ENCODE data around the gene IRF6. TPM values are rescaled to one million over a fixed set of nuclear protein-coding genes. Genes with fewer than 3 reads are reported as not detected.

The IRF6 gene
- total RNA-seq, 1 experiment from 2014 or later, result 35.2 TPM

DNA sequence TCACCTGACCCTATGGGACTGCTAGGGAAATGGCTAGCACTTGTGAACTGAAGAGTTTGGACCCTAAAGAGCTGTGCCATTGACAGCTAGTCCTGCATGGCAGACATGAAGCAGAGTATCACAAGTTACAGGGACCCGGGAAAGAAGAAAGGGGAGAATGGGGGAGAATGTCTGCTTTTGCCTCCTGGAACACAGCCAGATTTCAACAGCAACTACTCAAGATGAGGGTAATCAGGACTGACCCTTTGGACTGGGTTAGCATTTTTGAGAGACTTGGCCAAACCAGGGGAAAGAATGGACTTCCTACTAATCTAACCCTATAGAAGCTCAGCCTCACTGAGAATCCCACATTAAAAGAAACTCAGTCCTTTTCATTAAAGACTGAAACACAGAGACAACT, 13.1 kb upstream of the IRF6 start:
- BruUV-seq (replicated peaks), result no TSS peak
- Histone ChIP-seq H2AFZ (ENCODE audit: low read depth, low read length, poor library complexity, severe bottlenecking) (no peak overlapping the region), H3K9me2 (ENCODE audit: insufficient read depth) (no peaks in the 10 kb centered on the region), H3K4me1 (ENCODE audit: control insufficient read depth in 1 of 2, insufficient read depth in 2 of 2, low read length in 2 of 2) (peaks cover 0 to 17% of the 10 kb centered on the region in 2 experiments; a peak in 2 of 4 replicates), H4K20me1 (ENCODE audit: insufficient read depth) (no peaks in the 10 kb centered on the region), H3K4me2 (ENCODE audit: low read length) (no peak overlapping the region), H3K4me3 (replicated peaks in 1 of 2; ENCODE audit: low read depth in 1 of 2, low read length in 2 of 2) (no peak overlapping the region), H3K36me3 (ENCODE audit: control insufficient read depth in 1 of 2, insufficient read depth in 2 of 2, low read length in 2 of 2) (no peaks in the 10 kb centered on the region), H3K9ac (ENCODE audit: low read length) (no peak overlapping the region), H3K9me3 (ENCODE audit: control insufficient read depth in 1 of 2, insufficient read depth in 1 of 2, low read depth in 1 of 2, low read length in 2 of 2) (no peaks in the 10 kb centered on the region), H3K27ac (ENCODE audit: low read depth, low read length) (no peak overlapping the region), H3K79me2 (ENCODE audit: insufficient read depth, low read length) (no peaks in the 10 kb centered on the region), H3K27me3 (ENCODE audit: insufficient read depth, low read length) (no peaks in the 10 kb centered on the region; the same call in 1 of the 2 replicates)
- no peak for ATAC-seq
- intact Hi-C loops (cut with micrococcal nuclease), result no loop called here
- POLR2A ChIA-PET, result no interaction called here
- RAD21 ChIA-PET (ENCODE audit: low non-redundant PET in 1 of 2, low total read pairs in 2 of 2, uncharacterized antibody in 2 of 2, unreplicated experiment in 2 of 2), result no interaction called here
- CTCF ChIA-PET, result no interaction called here
- TF ChIP-seq ZFX (IDR thresholded peaks at IDR 0.05), result no peak
- DNase-seq (ENCODE audit: low read depth, low spot score), result no peak

GRCh38 chr1:209817691-209818090, 11.7 kb upstream of the IRF6 start:
- Histone ChIP-seq H3K36me3 (ENCODE audit: control insufficient read depth in 1 of 2, insufficient read depth in 2 of 2, low read length in 2 of 2) (no peaks in the 10 kb centered on the region), H3K4me2 (ENCODE audit: low read length) (no peak overlapping the region), H4K20me1 (ENCODE audit: insufficient read depth) (no peaks in the 10 kb centered on the region), H3K79me2 (ENCODE audit: insufficient read depth, low read length) (no peaks in the 10 kb centered on the region), H3K9me2 (ENCODE audit: insufficient read depth) (no peaks in the 10 kb centered on the region), H3K4me1 (ENCODE audit: control insufficient read depth in 1 of 2, insufficient read depth in 2 of 2, low read length in 2 of 2) (peaks cover 0 to 10% of the 10 kb centered on the region in 2 experiments; a peak in 1 of 4 replicates), H3K4me3 (replicated peaks in 1 of 2; ENCODE audit: low read depth in 1 of 2, low read length in 2 of 2) (no peak overlapping the region), H3K27ac (ENCODE audit: low read depth, low read length) (no peak overlapping the region), H3K9me3 (ENCODE audit: control insufficient read depth in 1 of 2, insufficient read depth in 1 of 2, low read depth in 1 of 2, low read length in 2 of 2) (no peaks in the 10 kb centered on the region), H2AFZ (ENCODE audit: low read depth, low read length, poor library complexity, severe bottlenecking) (no peak overlapping the region), H3K9ac (ENCODE audit: low read length) (no peak overlapping the region), H3K27me3 (ENCODE audit: insufficient read depth, low read length) (no peaks in the 10 kb centered on the region; the same call in 1 of the 2 replicates)
- DNase-seq (ENCODE audit: low read depth, low spot score), result no peak
- ChIA-PET CTCF (interaction anchor here (1.7 kb wide), 1 partner anchor 10 kb away, joined by 5 read pairs; no protein-coding TSS in a partner anchor), POLR2A (no interaction called here), RAD21 (ENCODE audit: low non-redundant PET in 1 of 2, low total read pairs in 2 of 2, uncharacterized antibody in 2 of 2, unreplicated experiment in 2 of 2) (no interaction called here)
- ATAC-seq, result no peak
- intact Hi-C loops (cut with micrococcal nuclease), result no loop called here
- no TSS peak for BruUV-seq (replicated peaks)
- no peak for TF ChIP-seq SIN3A (IDR thresholded peaks at IDR 0.05; ENCODE audit: low read depth)
- no peak for TF ChIP-seq YY1 (IDR thresholded peaks at IDR 0.05; ENCODE audit: extremely low read depth, insufficient replicate concordance, low read depth, low read length)
- no peak for TF ChIP-seq RAD21 (IDR thresholded peaks at IDR 0.05; ENCODE audit: low read depth)
- no peak for TF ChIP-seq EZH2phosphoT487 (IDR thresholded peaks at IDR 0.05; ENCODE audit: borderline replicate concordance)
- no peak for TF ChIP-seq SP1 (IDR thresholded peaks at IDR 0.05; ENCODE audit: low read depth)
- TF ChIP-seq, protein P1, sequence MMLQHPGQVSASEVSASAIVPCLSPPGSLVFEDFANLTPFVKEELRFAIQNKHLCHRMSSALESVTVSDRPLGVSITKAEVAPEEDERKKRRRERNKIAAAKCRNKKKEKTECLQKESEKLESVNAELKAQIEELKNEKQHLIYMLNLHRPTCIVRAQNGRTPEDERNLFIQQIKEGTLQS (IDR thresholded peaks at IDR 0.05), result no peak
- no peak for TF ChIP-seq POLR2A (IDR thresholded peaks at IDR 0.05; ENCODE audit: borderline replicate concordance, extremely low read depth, insufficient read depth, insufficient read length)
- no peak for TF ChIP-seq ELF1 (IDR thresholded peaks at IDR 0.05; ENCODE audit: borderline replicate concordance, low read depth)
